Measurements from ENCODE around the gene CD48.

The CD48 gene

DNA sequence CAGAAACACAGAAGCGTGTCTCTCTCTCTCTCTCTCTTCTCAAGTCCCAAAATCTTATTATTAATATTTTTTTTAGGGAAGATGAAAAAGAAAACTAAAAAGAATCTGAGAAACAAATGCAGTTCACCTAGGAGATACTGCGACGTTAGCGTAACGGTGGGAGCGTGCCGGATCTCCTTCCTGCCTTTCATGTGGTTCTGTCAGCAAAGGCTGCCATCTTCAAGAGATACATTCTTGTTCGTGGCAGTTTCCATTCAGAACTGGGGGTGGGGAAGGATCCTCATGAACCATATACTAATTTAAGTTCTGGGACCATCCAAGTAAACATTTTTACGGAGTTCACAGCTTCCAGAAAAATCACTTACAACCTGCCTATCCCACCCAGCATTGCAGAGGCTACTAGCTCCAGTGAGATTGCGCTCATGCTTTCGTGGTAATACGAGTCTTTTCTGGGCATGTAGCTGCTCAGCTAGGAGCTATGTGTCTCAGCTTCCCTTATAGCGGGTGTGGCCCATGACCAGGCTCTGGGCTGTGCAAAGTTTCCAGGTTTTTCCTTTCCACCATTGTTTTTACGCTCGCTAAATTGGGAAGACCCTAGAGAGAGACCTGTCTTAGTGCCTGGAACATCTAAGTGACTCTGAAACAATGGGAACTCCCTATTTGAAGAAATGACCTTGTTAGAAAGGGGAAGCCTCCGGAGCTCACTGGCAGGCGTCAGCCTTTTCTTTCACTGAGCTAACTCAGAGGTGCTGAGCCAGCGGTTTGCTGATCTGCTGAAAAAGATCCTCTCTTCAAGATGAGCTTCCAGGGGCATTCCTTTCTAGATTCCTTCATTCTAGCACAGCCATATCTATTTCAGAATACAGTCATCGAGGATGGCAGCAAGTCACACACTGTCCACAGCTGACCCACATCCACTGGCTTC is 82.1 kb downstream of the CD48 start:
- DNase-seq, result peak; percentile 65

DNA sequence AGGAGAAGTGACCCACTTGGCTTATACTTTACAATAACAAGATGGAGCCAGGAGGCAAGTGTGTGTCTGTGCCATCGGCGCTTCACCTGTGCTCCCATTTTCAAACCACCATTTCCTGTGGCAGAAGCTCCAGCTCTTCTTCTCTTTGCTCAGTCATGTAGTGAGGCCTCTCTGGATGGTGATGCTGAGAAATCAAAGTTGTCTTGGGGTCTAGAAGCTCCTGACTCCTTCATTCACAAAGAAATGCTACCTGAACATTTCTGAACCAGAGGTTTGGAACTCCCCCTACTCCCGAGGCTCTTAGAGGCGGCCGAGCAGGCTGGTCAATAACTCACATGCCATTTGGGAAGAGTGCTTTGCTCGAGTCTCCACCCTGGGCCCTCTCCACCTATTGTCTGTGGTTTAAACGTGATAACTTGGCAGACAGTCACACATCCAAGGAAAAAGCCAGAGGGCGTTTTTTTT is 82.8 kb downstream of the CD48 start:
- no peak for DNase-seq

Measured in activated naive CD4-positive, alpha-beta T cell treated with Interleukin-2 at 50 U/mL for 16 hours (primary cell).